B cell (primary cell): ENCODE data around the gene COL4A6. TPM values are rescaled to one million over a fixed set of nuclear protein-coding genes. Genes with fewer than 3 reads are reported as not detected.

Experiments
- ATAC-seq: fragments of 200-7000 bp; cut with Tn5 transposase; one replicate; pipeline ENCODE4 v1.10.0; 2021; ENCODE audit warnings: low read depth, mild to moderate bottlenecking, moderate number of reproducible peaks, moderate library complexity
- CTCF ChIA-PET: fragments of 350-600 bp; sonication (Branson Sonifier 250); formaldehyde crosslinking; loops from one replicate; lab custom pipeline; 2021; ENCODE audit warnings: antibody characterized with exemption, inconsistent platforms; lab: Charles Lee
- POLR2A ChIA-PET: fragments of 350-600 bp; sonication (Branson Sonifier 250); formaldehyde crosslinking; loops from one replicate; lab custom pipeline; 2021; ENCODE audit warnings: antibody characterized with exemption; lab: Charles Lee
- DNase-seq: peaks from one replicate; pipeline ENCODE4 v3.0.0; 2013
- H2AFZ ChIP-seq: 2 replicates; pipeline ENCODE4 v1.6.1; 2012; ENCODE audit warnings: mild to moderate bottlenecking, low read depth, low read length; ENCODE audit not compliant: insufficient read depth, poor library complexity, severe bottlenecking
- H3K27ac ChIP-seq, 2 donors: 1 replicate in 1 of 2; 2 replicates in 1 of 2; pipeline ENCODE4 v1.5.1; 2012 to 2013; ENCODE audit warnings: low read length in 2 of 2, mild to moderate bottlenecking in 2 of 2, moderate library complexity in 1 of 2
- H3K27me3 ChIP-seq, 4 experiments: fragments of 200-600 bp in 1 of 4; sonication (generic) in 1 of 4; replicated peaks in 1 of 4; 1 replicate in 2 of 4; 2 replicates in 2 of 4; pipeline versions ENCODE4 v1.6.1 to v1.7.0; 2013 to 2016; ENCODE audit warnings: low read length in 3 of 4, mild to moderate bottlenecking in 2 of 4, mixed read lengths in 1 of 4, moderate library complexity in 1 of 4; ENCODE audit not compliant: insufficient read depth in 4 of 4, control insufficient read depth in 3 of 4; ENCODE audit errors: control extremely low read depth in 1 of 4
- H3K36me3 ChIP-seq, 2 experiments: replicated peaks in 1 of 2; 1 replicate in 1 of 2; 2 replicates in 1 of 2; pipeline versions ENCODE4 v1.6.1 to v1.7.1; 2013; ENCODE audit warnings: low read length in 1 of 2; ENCODE audit not compliant: insufficient read depth in 2 of 2, control insufficient read depth in 1 of 2; ENCODE audit errors: control extremely low read depth in 1 of 2, extremely low read depth in 1 of 2
- H3K4me1 ChIP-seq, 2 donors: fragments of 200-600 bp in 1 of 2; sonication (generic) in 1 of 2; 1 replicate in 1 of 2; 2 replicates in 1 of 2; pipeline versions ENCODE4 v1.5.1 to v1.6.1; 2013 to 2017; ENCODE audit warnings: low read length in 2 of 2; ENCODE audit not compliant: control insufficient read depth in 2 of 2, insufficient read depth in 2 of 2
- H3K4me2 ChIP-seq: replicated peaks from 2 replicates; pipeline ENCODE3; 2012; ENCODE audit warnings: mild to moderate bottlenecking, low read depth, low read length; ENCODE audit not compliant: poor library complexity, severe bottlenecking
- H3K4me3 ChIP-seq, 5 experiments: fragments of 200-600 bp in 1 of 5; sonication (generic) in 1 of 5; 1 replicate in 3 of 5; 2 replicates in 2 of 5; pipeline versions ENCODE4 v1.5.1 to v1.7.0; 2011 to 2016; ENCODE audit warnings: low read length in 4 of 5, mild to moderate bottlenecking in 4 of 5, low read depth in 2 of 5, control low read depth in 1 of 5, moderate library complexity in 1 of 5; ENCODE audit not compliant: insufficient read depth in 1 of 5; ENCODE audit errors: control extremely low read depth in 1 of 5, extremely low read depth in 1 of 5
- H3K79me2 ChIP-seq: fragments of 200-600 bp; sonication (generic); one replicate; pipeline ENCODE4 v1.6.0; 2016; ENCODE audit warnings: low read length; ENCODE audit not compliant: control insufficient read depth, insufficient read depth
- H3K9ac ChIP-seq: fragments of 200-600 bp; sonication (generic); 2 replicates; pipeline ENCODE4 v1.6.1; 2017; ENCODE audit warnings: mild to moderate bottlenecking, low read length, moderate library complexity
- H3K9me3 ChIP-seq, 3 donors: one replicate each; pipeline versions ENCODE4 v1.6.1 to v1.7.1; 2013; ENCODE audit warnings: low read length in 2 of 3; ENCODE audit not compliant: control insufficient read depth in 2 of 3, insufficient read depth in 1 of 3; ENCODE audit errors: control extremely low read depth in 1 of 3
- H4K20me1 ChIP-seq: 2 replicates; pipeline ENCODE4 v1.6.0; 2012; ENCODE audit warnings: mild to moderate bottlenecking, low read length; ENCODE audit not compliant: insufficient read depth, control insufficient read depth, poor library complexity, severe bottlenecking
- H3K27ac Mint-ChIP-seq: one replicate; pipeline ENCODE4 v1.8.0; 2021; ENCODE audit warnings: mixed read lengths
- H3K27me3 Mint-ChIP-seq: one replicate; pipeline ENCODE4 v1.8.0; 2021; ENCODE audit warnings: mixed read lengths
- H3K4me1 Mint-ChIP-seq: one replicate; pipeline ENCODE4 v1.8.0; 2021; ENCODE audit warnings: mixed read lengths
- H3K4me3 Mint-ChIP-seq: one replicate; pipeline ENCODE4 v1.8.0; 2021; ENCODE audit warnings: mixed read lengths
- H3K9me3 Mint-ChIP-seq: one replicate; pipeline ENCODE4 v1.8.0; 2022; ENCODE audit warnings: mixed read lengths; ENCODE audit not compliant: insufficient read depth
- CTCF ChIP-seq: fragments of 200-600 bp; IDR thresholded peaks from one replicate; pipeline ENCODE4 v1.8.0; 2022; ENCODE audit warnings: antibody characterized with exemption, mild to moderate bottlenecking
- EZH2 ChIP-seq: IDR thresholded peaks from 2 replicates; pipeline ENCODE4 v1.6.1; 2012; ENCODE audit warnings: borderline replicate concordance, low read depth, mild to moderate bottlenecking, moderate library complexity, low read length; ENCODE audit not compliant: insufficient read depth, poor library complexity, severe bottlenecking
- WGBS: methylation state at CpG from one replicate; pipeline ENCODE4 v1.1.5; 2013; ENCODE audit warnings: missing lambda C conversion rate; ENCODE audit not compliant: insufficient coverage; 5-methylcytosine and 5-hydroxymethylcytosine counted together
- intact Hi-C: fragments of 100-400 bp; cut with micrococcal nuclease; formaldehyde crosslinking; loops from one replicate; pipeline ENCODE4 v1.10.0; 2022
- polyA plus RNA-seq: library from polyadenylated mRNA; depleted of rRNA; stranded (reverse); fragments of >200 nt; gene quantifications from 2 replicates; pipeline ENCODE4 v1.2.3, GENCODE V29; 2012
- total RNA-seq, 2 donors: library from RNA; stranded (reverse); fragments of 120-200 nt in 1 of 2; gene quantifications; 1 replicate in 1 of 2; 2 replicates in 1 of 2; pipeline versions ENCODE4 v1.2.3 to v1.2.4, GENCODE V29; 2013 to 2022

Gene COL4A6
- total and polyA plus RNA-seq, 2 donors (not counting 1 experiment from before 2014, with no cell fraction given) = not detected

- no peak overlapping the region for H3K4me3 Mint-ChIP-seq
- H3K4me1 Mint-ChIP-seq = no peaks in the 10 kb centered on the region
These were observed 96.3 kb downstream of the COL4A6 start for GRCh38 chrX:108341947-108342346.

GRCh38 chrX:108332281-108332680 lies 105.9 kb downstream of the COL4A6 start:
- WGBS = no CpG with 5 or more reads among the region's 1 CpG
- H3K4me1 Mint-ChIP-seq = no peaks in the 10 kb centered on the region
- H3K4me3 Mint-ChIP-seq = no peak overlapping the region
- no peak overlapping the region for H3K27ac Mint-ChIP-seq
- ChIA-PET POLR2A (no interaction called here), CTCF (no interaction called here)
- H3K27me3 ChIP-seq = no peaks in the 10 kb centered on the region
- DNase-seq (no peak), ATAC-seq (no peak)
- H3K9me3 Mint-ChIP-seq = no peaks in the 10 kb centered on the region
- H3K9ac ChIP-seq = no peak overlapping the region
- no peaks in the 10 kb centered on the region for H3K36me3 ChIP-seq
- no peak overlapping the region for H2AFZ ChIP-seq
- no peak overlapping the region for H3K4me2 ChIP-seq
- H3K4me3 ChIP-seq = no peak overlapping the region
- no peaks in the 10 kb centered on the region for H3K27me3 Mint-ChIP-seq
- no peak overlapping the region for H3K27ac ChIP-seq
- no peak for TF ChIP-seq EZH2
- TF ChIP-seq CTCF = no peak
- no peaks in the 10 kb centered on the region for H3K79me2 ChIP-seq
- H4K20me1 ChIP-seq = no peaks in the 10 kb centered on the region
- intact Hi-C loops = no loop called here
- no peaks in the 10 kb centered on the region for H3K4me1 ChIP-seq
- no peaks in the 10 kb centered on the region for H3K9me3 ChIP-seq

More at GRCh38 chrX:108341947-108342346, 96.3 kb downstream of the COL4A6 start:
- ChIA-PET POLR2A (no interaction called here), CTCF (no interaction called here)
- no peak overlapping the region for H2AFZ ChIP-seq
- no peaks in the 10 kb centered on the region for H3K79me2 ChIP-seq
- no CpG with 5 or more reads among the region's 1 CpG for WGBS
- TF ChIP-seq CTCF (no peak), EZH2 (no peak)
- no peaks in the 10 kb centered on the region for H3K4me1 ChIP-seq
- no peaks in the 10 kb centered on the region for H3K36me3 ChIP-seq
- Mint-ChIP-seq H3K27ac (no peak overlapping the region), H3K27me3 (no peaks in the 10 kb centered on the region), H3K9me3 (no peaks in the 10 kb centered on the region)
- intact Hi-C loops = no loop called here
- ATAC-seq = no peak
- no peak for DNase-seq
- H3K9ac ChIP-seq = no peak overlapping the region
- no peak overlapping the region for H3K27ac ChIP-seq
- no peaks in the 10 kb centered on the region for H3K27me3 ChIP-seq
- H4K20me1 ChIP-seq = no peaks in the 10 kb centered on the region
- no peak overlapping the region for H3K4me3 ChIP-seq
- H3K4me2 ChIP-seq = no peak overlapping the region
- H3K9me3 ChIP-seq = no peaks in the 10 kb centered on the region
